Measurements from ENCODE around the gene PTPDC1. TPM values are rescaled to one million over a fixed set of nuclear protein-coding genes. Genes with fewer than 3 reads are reported as not detected.
A peak's percentile ranks its signal among the peaks of the same experiment; 100 is the strongest.

The PTPDC1 gene
- total and polyA plus RNA-seq, 8 donors = 2.8 to 45.0 (median 8.5) TPM

DNA sequence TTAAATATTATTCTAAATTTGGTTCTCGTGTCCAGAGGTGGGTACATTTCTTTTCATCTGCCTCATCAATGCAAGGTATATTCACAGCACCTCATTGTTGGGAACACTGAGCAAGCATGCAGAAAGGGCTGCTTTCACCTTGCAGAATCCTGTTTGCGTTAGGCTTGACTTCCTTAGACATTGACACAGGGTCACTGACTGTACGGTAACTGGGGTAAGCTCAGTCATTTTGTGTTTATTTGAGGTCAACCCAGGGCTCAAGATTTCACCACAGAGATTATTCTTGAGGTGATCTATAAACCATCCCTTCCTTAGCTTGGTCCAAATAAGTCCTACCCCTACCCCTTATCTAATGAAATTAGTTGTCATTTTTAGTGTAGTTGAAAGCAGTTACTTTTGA lies 1.7 kb upstream of the PTPDC1 start:
- Histone ChIP-seq H3K27ac (no peak overlapping the region), H3K36me3 (peaks cover 0 to 8% (median 0%) of the 10 kb centered on the region in 4 donors), H3K9me3 (no peaks in the 10 kb centered on the region), H3K4me3 (no peak overlapping the region), H3K27me3 (no peaks in the 10 kb centered on the region), H3K4me1 (peaks cover 18 to 37% (median 26%) of the 10 kb centered on the region in 4 donors)
- DNase-seq = peak in 1 of 2 donors; percentile 22
- TF ChIP-seq POLR2A (IDR thresholded peaks at IDR 0.05) = no peak
- TF ChIP-seq, protein P1, sequence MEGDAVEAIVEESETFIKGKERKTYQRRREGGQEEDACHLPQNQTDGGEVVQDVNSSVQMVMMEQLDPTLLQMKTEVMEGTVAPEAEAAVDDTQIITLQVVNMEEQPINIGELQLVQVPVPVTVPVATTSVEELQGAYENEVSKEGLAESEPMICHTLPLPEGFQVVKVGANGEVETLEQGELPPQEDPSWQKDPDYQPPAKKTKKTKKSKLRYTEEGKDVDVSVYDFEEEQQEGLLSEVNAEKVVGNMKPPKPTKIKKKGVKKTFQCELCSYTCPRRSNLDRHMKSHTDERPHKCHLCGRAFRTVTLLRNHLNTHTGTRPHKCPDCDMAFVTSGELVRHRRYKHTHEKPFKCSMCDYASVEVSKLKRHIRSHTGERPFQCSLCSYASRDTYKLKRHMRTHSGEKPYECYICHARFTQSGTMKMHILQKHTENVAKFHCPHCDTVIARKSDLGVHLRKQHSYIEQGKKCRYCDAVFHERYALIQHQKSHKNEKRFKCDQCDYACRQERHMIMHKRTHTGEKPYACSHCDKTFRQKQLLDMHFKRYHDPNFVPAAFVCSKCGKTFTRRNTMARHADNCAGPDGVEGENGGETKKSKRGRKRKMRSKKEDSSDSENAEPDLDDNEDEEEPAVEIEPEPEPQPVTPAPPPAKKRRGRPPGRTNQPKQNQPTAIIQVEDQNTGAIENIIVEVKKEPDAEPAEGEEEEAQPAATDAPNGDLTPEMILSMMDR (IDR thresholded peaks at IDR 0.05) = no peak
- TF ChIP-seq EP300 (IDR thresholded peaks at IDR 0.05) = no peak
- no peak for TF ChIP-seq POLR2AphosphoS5 (IDR thresholded peaks at IDR 0.05)
- WGBS, 5 donors = 36 to 59% (median 42%) methylated on average over 3 of the region's 3 CpGs
- intact Hi-C loops (cut with DNase I; ENCODE audit: low total_unique reads) = no loop called here

DNA sequence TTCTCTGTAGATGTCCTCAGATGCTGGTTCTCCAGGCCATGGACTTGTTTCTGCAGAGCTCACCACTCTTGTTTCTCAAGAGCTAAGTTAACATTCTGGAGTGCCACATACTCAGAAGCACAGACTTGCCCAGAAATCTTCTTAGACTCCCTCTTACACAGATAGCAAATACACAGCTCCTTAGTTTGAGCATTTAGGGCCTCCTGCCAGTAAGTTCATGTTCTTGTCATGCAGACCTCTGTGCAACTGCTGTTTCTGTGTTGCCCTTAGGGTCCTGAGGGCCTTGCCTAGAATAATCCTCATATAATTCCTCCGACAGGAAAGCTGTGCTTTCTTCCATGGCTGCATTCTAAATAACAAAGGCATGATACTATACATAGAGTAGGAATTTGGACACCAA lies 1.3 kb upstream of the PTPDC1 start:
- 38 to 68% (median 59%) methylated on average over 1 of the region's 1 CpG for WGBS, 5 donors
- Histone ChIP-seq H3K4me1 (peaks cover 14 to 37% (median 25%) of the 10 kb centered on the region in 4 donors), H3K4me3 (no peak overlapping the region), H3K27me3 (no peaks in the 10 kb centered on the region), H3K9me3 (no peaks in the 10 kb centered on the region), H3K27ac (peak overlapping the region in 1 of 5 donors; percentile 48), H3K36me3 (peaks cover 0 to 8% (median 0%) of the 10 kb centered on the region in 4 donors)
- intact Hi-C loops (cut with DNase I; ENCODE audit: low total_unique reads) = no loop called here
- DNase-seq = peak in 1 of 2 donors; percentile 17
- TF ChIP-seq POLR2AphosphoS5 (IDR thresholded peaks at IDR 0.05) (no peak), EP300 (IDR thresholded peaks at IDR 0.05) (no peak), POLR2A (IDR thresholded peaks at IDR 0.05) (no peak)
- TF ChIP-seq, protein P1 (IDR thresholded peaks at IDR 0.05) = no peak

DNA sequence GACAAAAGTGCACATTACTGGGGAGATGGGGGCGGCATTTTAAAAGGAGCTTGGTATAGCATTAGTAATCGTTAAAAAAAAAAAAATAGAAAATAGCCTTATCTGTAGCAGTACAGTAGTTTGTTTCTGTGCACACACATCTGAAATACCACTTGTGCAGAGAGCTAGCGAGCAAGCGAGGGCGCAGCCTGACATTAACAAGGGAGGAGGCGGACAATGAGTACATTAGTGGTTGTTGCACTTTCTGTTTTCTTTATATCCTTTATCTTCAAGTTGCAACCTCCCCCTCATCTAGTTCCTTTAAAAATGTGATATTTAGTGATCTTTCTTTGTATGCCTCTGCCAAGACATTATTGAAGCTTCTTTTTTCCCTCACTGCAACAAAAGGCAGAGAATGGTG lies 880 bp upstream of the PTPDC1 start:
- peak overlapping the region in 3 of 5 donors; percentile 20 to 48 (median 25) for H3K27ac ChIP-seq
- H3K4me3 ChIP-seq = no peak overlapping the region
- H3K4me1 ChIP-seq = peaks cover 14 to 37% (median 25%) of the 10 kb centered on the region in 4 donors
- peak in 1 of 2 donors; percentile 69 for DNase-seq
- WGBS, 5 donors = 36 to 49% (median 42%) methylated on average over 6 of the region's 6 CpGs
- H3K9me3 ChIP-seq = no peaks in the 10 kb centered on the region
- H3K36me3 ChIP-seq = peaks cover 0 to 8% (median 2%) of the 10 kb centered on the region in 4 donors
- no peaks in the 10 kb centered on the region for H3K27me3 ChIP-seq
- intact Hi-C loops (cut with DNase I; ENCODE audit: low total_unique reads) = no loop called here
- TF ChIP-seq EP300 (IDR thresholded peaks at IDR 0.05) = no peak
- TF ChIP-seq POLR2AphosphoS5 (IDR thresholded peaks at IDR 0.05) = no peak
- TF ChIP-seq, protein P1 (IDR thresholded peaks at IDR 0.05) = no peak
- TF ChIP-seq POLR2A (IDR thresholded peaks at IDR 0.05) = no peak

DNA sequence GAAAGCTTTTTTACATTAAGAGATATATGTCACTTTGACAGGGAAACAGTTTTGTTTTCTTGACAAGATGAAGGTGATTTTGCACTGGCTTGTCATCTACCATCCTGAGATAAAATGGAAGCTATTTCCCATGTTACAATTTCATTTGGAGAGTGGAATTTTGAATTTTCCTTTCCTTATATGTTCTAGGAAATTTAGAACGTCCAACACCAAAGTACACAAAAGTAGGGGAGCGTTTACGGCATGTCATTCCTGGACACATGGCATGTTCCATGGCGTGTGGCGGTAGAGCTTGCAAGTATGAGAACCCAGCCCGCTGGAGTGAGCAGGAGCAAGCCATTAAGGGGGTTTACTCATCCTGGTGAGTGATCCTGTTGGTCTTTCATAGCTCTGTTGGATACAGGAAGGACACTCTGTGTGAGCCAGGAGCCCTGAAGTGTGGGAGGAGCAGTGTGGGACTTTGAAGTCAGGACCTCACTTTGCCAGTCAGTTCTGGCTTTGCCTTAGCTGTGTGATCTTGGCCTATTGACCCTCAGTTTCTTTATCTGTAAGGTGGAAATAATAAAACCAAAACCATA lies 887 bp downstream of the PTPDC1 start:
- Histone ChIP-seq H3K4me3 (no peak overlapping the region), H3K27me3 (no peaks in the 10 kb centered on the region), H3K9me3 (no peaks in the 10 kb centered on the region), H3K27ac (no peak overlapping the region), H3K36me3 (peaks cover 0 to 7% (median 0%) of the 10 kb centered on the region in 4 donors), H3K4me1 (peaks cover 14 to 37% (median 25%) of the 10 kb centered on the region in 4 donors)
- TF ChIP-seq POLR2AphosphoS5 (IDR thresholded peaks at IDR 0.05) (no peak), EP300 (IDR thresholded peaks at IDR 0.05) (no peak), POLR2A (IDR thresholded peaks at IDR 0.05) (no peak)
- TF ChIP-seq, protein P1 (IDR thresholded peaks at IDR 0.05) = no peak
- intact Hi-C loops (cut with DNase I; ENCODE audit: low total_unique reads) = no loop called here
- WGBS, 5 donors = 93 to 96% (median 93%) methylated on average over 6 of the region's 6 CpGs
- DNase-seq = no peak
